ENCODE data around the gene FHIT. TPM values are rescaled to one million over a fixed set of nuclear protein-coding genes. Genes with fewer than 3 reads are reported as not detected.

FHIT gene
- total and polyA plus RNA-seq, 10 of the 15 experiments (the other 5 are each of a cell fraction or from before 2014, with no cell fraction given), result 4.2 to 14.9 (median 9.4) TPM

- TF ChIP-seq ZNF592 (IDR thresholded peaks at IDR 0.05), result no peak
- TF ChIP-seq NFIC (IDR thresholded peaks at IDR 0.05; ENCODE audit: low read depth, low read length), result no peak
Observed at GRCh38 chr3:60336061-60336460, 915.2 kb downstream of the FHIT start (continued).

GRCh38 chr3:60333710-60334109 lies 917.5 kb downstream of the FHIT start:
- no peak for FAIRE-seq
- ATAC-seq, result no peak
- H3K79me2 ChIP-seq (ENCODE audit: control insufficient read depth, insufficient read depth, low read length), result no peaks in the 10 kb centered on the region
- H4K20me1 ChIP-seq (ENCODE audit: control insufficient read depth, insufficient read depth), result no peaks in the 10 kb centered on the region
- no peak overlapping the region for H3K4me3 ChIP-seq
- no peaks in the 10 kb centered on the region for H3K36me3 ChIP-seq (ENCODE audit: control insufficient read depth in 2 of 2, insufficient read depth in 2 of 2, low read length in 1 of 2)
- ChIA-PET RAD21 (ENCODE audit: unreplicated experiment) (no interaction called here), SMC1A (ENCODE audit: uncharacterized antibody, unreplicated experiment) (no interaction called here), CTCF (no interaction called here), POLR2A (no interaction called here)
- H3K4me1 ChIP-seq (ENCODE audit: control insufficient read depth, insufficient read depth, low read length), result no peaks in the 10 kb centered on the region
- no peak overlapping the region for H3K27ac ChIP-seq (ENCODE audit: control insufficient read depth, insufficient read depth)
- intact Hi-C loops (cut with micrococcal nuclease; ENCODE audit: unreplicated experiment), result no loop called here
- H3K4me2 ChIP-seq (ENCODE audit: control insufficient read depth, insufficient read depth), result no peak overlapping the region
- in situ Hi-C loops (cut with MboI), result no loop called here
- no peaks in the 10 kb centered on the region for H3K9me3 ChIP-seq (replicated peaks; ENCODE audit: control insufficient read depth, insufficient read depth, low read length)
- no peak overlapping the region for H2AFZ ChIP-seq (ENCODE audit: control insufficient read depth, low read depth, low read length)
- no peak overlapping the region for H3K9ac ChIP-seq (ENCODE audit: control insufficient read depth, insufficient read depth, low read length)
- BruUV-seq (replicated peaks), result no TSS peak
- DNase-seq (ENCODE audit: low read depth, low spot score), result no peak
- H3K27me3 ChIP-seq (replicated peaks in 1 of 2; ENCODE audit: control insufficient read depth in 2 of 2, insufficient read depth in 2 of 2, low read length in 1 of 2), result no peaks in the 10 kb centered on the region
- 0% methylated on average over 1 of the region's 1 CpG for WGBS (ENCODE audit: insufficient coverage, insufficient replicate concordance, low lambda C conversion rate, missing lambda C conversion rate)
- TF ChIP-seq BACH1 (IDR thresholded peaks at IDR 0.05; ENCODE audit: borderline replicate concordance), result no peak
- no peak for TF ChIP-seq NRF1 (conservative IDR thresholded peaks at IDR 0.05; ENCODE audit: low read depth, low read length)
- no peak for TF ChIP-seq PBX3 (IDR thresholded peaks at IDR 0.05; ENCODE audit: insufficient replicate concordance, low read depth, low read length)
- TF ChIP-seq ZNF687 (IDR thresholded peaks at IDR 0.05), result no peak
- TF ChIP-seq POLR2A (IDR thresholded peaks at IDR 0.05; ENCODE audit: low read depth, low read length), result no peak
- no peak for TF ChIP-seq CTCF (IDR thresholded peaks at IDR 0.05 in 2 of 3, conservative IDR thresholded peaks at IDR 0.05 in 1 of 3; ENCODE audit: control insufficient read depth in 2 of 3, extremely low read depth in 1 of 3, insufficient read depth in 1 of 3, low read depth in 3 of 3, low read length in 3 of 3)
- TF ChIP-seq IRF5 (IDR thresholded peaks at IDR 0.05; ENCODE audit: borderline replicate concordance), result no peak
- no peak for TF ChIP-seq STAT3 (IDR thresholded peaks at IDR 0.05; ENCODE audit: low read depth, low read length)
